ENCODE results near the gene IL6.

The IL6 gene

GRCh38 chr7:22727714-22728035 lies 675 bp downstream of the IL6 start:
- H3K9me3 ChIP-seq: no peaks in the 10 kb centered on the region
- no peak overlapping the region for H3K4me3 ChIP-seq (ENCODE audit: low read depth, low read length)
- TF ChIP-seq CTCF (IDR thresholded peaks at IDR 0.05; ENCODE audit: low read depth, low read length): no peak
- DNase-seq: no peak
- peaks cover 21% of the 10 kb centered on the region for H3K27me3 ChIP-seq
- no peaks in the 10 kb centered on the region for H3K36me3 ChIP-seq
- no peaks in the 10 kb centered on the region for H3K4me1 ChIP-seq

- no peaks in the 10 kb centered on the region for H3K4me1 ChIP-seq
- H3K36me3 ChIP-seq: no peaks in the 10 kb centered on the region
- peaks cover 22% of the 10 kb centered on the region for H3K27me3 ChIP-seq
- DNase-seq: no peak
- H3K9me3 ChIP-seq: no peaks in the 10 kb centered on the region
- peak; percentile 59 for TF ChIP-seq CTCF (IDR thresholded peaks at IDR 0.05; ENCODE audit: low read depth, low read length)
- H3K4me3 ChIP-seq (ENCODE audit: low read depth, low read length): no peak overlapping the region
Measured at GRCh38 chr7:22728401-22729029, 1.5 kb downstream of the IL6 start.

GRCh38 chr7:22729180-22729825 lies 2.3 kb downstream of the IL6 start:
- DNase-seq: no peak
- Histone ChIP-seq H3K4me3 (ENCODE audit: low read depth, low read length) (no peak overlapping the region), H3K36me3 (no peaks in the 10 kb centered on the region), H3K4me1 (no peaks in the 10 kb centered on the region), H3K27me3 (peaks cover 27% of the 10 kb centered on the region), H3K9me3 (no peaks in the 10 kb centered on the region)
- TF ChIP-seq CTCF (IDR thresholded peaks at IDR 0.05; ENCODE audit: low read depth, low read length): no peak

- no peaks in the 10 kb centered on the region for H3K4me1 ChIP-seq
- no peak for TF ChIP-seq CTCF (IDR thresholded peaks at IDR 0.05; ENCODE audit: low read depth, low read length)
- H3K36me3 ChIP-seq: no peaks in the 10 kb centered on the region
- no peak overlapping the region for H3K4me3 ChIP-seq (ENCODE audit: low read depth, low read length)
- H3K9me3 ChIP-seq: no peaks in the 10 kb centered on the region
- peaks cover 24% of the 10 kb centered on the region for H3K27me3 ChIP-seq
- no peak for DNase-seq
Measured at GRCh38 chr7:22730066-22730710, 3.2 kb downstream of the IL6 start.

GRCh38 chr7:22730921-22731654 lies 4.1 kb downstream of the IL6 start:
- peak overlapping the region; percentile 26; the same call in 1 of the 2 replicates for H3K4me3 ChIP-seq (ENCODE audit: low read depth, low read length)
- no peaks in the 10 kb centered on the region for H3K4me1 ChIP-seq
- peaks cover 16% of the 10 kb centered on the region for H3K27me3 ChIP-seq
- no peaks in the 10 kb centered on the region for H3K36me3 ChIP-seq
- no peak for TF ChIP-seq CTCF (IDR thresholded peaks at IDR 0.05; ENCODE audit: low read depth, low read length)
- H3K9me3 ChIP-seq: no peaks in the 10 kb centered on the region
- no peak for DNase-seq
